Measurements from ENCODE around the gene GAD1.

- TF ChIP-seq POLR2A (IDR thresholded peaks at IDR 0.05) (no peak), CTCF (IDR thresholded peaks at IDR 0.05) (no peak), POLR2AphosphoS5 (IDR thresholded peaks at IDR 0.05) (no peak), EP300 (IDR thresholded peaks at IDR 0.05) (no peak)
Observed at GRCh38 chr2:170886386-170886785, 69.7 kb downstream of the GAD1 start.

All from suprapubic skin (tissue), 4 donors.